Measurements from ENCODE around the gene PMM1.

Gene PMM1

GRCh38 chr22:41534219-41534618, 55.4 kb downstream of the PMM1 start:
- DNase-seq: no peak

- no peak for DNase-seq
These were observed 56.5 kb downstream of the PMM1 start for GRCh38 chr22:41532908-41533825.

GRCh38 chr22:41531715-41532477, 57.7 kb downstream of the PMM1 start:
- no peak for DNase-seq

DNA sequence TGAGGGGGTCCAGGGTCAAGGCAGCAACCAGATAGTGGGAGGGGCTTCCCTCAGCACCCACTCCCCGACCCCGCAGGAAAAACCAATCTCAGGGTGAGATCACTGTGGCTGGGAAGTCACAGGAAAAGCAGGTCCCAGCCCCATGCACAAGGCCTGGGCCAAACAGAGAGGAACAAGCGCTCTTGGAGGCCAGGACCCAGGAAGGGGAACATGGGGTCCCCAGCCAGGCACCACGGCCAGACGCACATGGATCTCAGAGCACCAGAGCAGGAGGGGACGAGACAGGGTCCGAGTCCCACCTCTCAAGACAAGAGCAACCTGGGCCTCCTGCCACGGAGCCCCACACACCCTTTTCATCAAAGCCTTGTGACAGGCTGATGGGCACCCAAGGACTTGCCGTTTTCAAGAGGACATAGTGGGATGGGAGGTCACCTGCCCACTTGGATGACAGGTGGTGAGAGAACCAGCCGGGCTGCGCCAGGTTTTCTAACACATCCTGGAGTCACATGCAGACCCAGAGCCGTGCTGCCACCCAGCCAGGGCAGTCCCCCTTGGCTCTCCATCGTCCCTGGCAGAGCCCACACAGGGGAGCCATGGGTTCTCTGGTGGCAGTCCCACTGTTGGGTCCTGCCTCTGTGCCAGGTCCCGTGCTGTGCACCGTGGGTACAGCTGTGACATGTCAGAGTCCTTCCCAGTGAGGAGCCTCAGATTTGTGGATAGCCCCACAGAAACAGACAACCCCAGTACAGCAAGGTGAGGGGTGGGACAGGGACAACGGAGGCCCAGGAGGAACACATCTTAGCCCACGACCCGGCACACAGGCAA, 58.5 kb downstream of the PMM1 start:
- DNase-seq: no peak

- no peak for DNase-seq
These were observed 60.6 kb downstream of the PMM1 start for GRCh38 chr22:41528938-41529561.

- no peak for DNase-seq
These were observed 61.4 kb downstream of the PMM1 start for GRCh38 chr22:41528132-41528766.

Data from SIG-M5 (cell line).